Osteocyte (in vitro differentiated cells): ENCODE measurements around the gene LRRC36. TPM values are rescaled to one million over a fixed set of nuclear protein-coding genes. Genes with fewer than 3 reads are reported as not detected.

Experiments used
- DNase-seq: peaks from one replicate; pipeline ENCODE4 v3.0.0; 2021; ENCODE audit warnings: mixed read lengths; ENCODE audit not compliant: unreplicated experiment; ENCODE audit errors: extremely low spot score
- H3K27ac Mint-ChIP-seq: one replicate; pipeline ENCODE4 v1.8.0; 2021; ENCODE audit warnings: mild to moderate bottlenecking, mixed read lengths; ENCODE audit not compliant: unreplicated experiment
- H3K27me3 Mint-ChIP-seq: one replicate; pipeline ENCODE4 v1.8.0; 2021; ENCODE audit warnings: mixed read lengths; ENCODE audit not compliant: unreplicated experiment
- H3K36me3 Mint-ChIP-seq: one replicate; pipeline ENCODE4 v1.8.0; 2021; ENCODE audit warnings: mixed read lengths; ENCODE audit not compliant: unreplicated experiment
- H3K4me1 Mint-ChIP-seq: one replicate; pipeline ENCODE4 v1.8.0; 2021; ENCODE audit warnings: mixed read lengths; ENCODE audit not compliant: unreplicated experiment
- H3K4me3 Mint-ChIP-seq: one replicate; pipeline ENCODE4 v1.8.0; 2021; ENCODE audit warnings: mild to moderate bottlenecking, moderate library complexity, mixed read lengths; ENCODE audit not compliant: unreplicated experiment
- H3K9me3 Mint-ChIP-seq: one replicate; pipeline ENCODE4 v1.8.0; 2021; ENCODE audit warnings: mixed read lengths; ENCODE audit not compliant: unreplicated experiment
- total RNA-seq: library from RNA; stranded (reverse); gene quantifications from 2 replicates; pipeline ENCODE4 v1.2.1, GENCODE V29; 2021
- TF ChIP-seq, protein P1 (sequence below): fragments of 200-600 bp; sonication (generic); IDR thresholded peaks from 2 replicates; pipeline ENCODE4 v1.5.0; 2021; ENCODE audit warnings: antibody characterized with exemption, mild to moderate bottlenecking, moderate library complexity

Gene LRRC36
- total RNA-seq, 1 donor from 2014 or later: not detected

GRCh38 chr16:67415872-67416793, 89.5 kb downstream of the LRRC36 start, which contains the start of gene ZDHHC1:
Gene ZDHHC1, minus strand, starts transcription at chr16:67416477. Its CDS starts 8,702 bp downstream, at chr16:67407775.
- peak; percentile 94 for DNase-seq
- no peaks in the 10 kb centered on the region for H3K9me3 Mint-ChIP-seq
- peak within 1 kb of the TSS; percentile 87 for H3K27ac Mint-ChIP-seq
- no peaks in the 10 kb centered on the region for H3K36me3 Mint-ChIP-seq
- H3K27me3 Mint-ChIP-seq: no peaks in the 10 kb centered on the region
- TF ChIP-seq, protein P1, sequence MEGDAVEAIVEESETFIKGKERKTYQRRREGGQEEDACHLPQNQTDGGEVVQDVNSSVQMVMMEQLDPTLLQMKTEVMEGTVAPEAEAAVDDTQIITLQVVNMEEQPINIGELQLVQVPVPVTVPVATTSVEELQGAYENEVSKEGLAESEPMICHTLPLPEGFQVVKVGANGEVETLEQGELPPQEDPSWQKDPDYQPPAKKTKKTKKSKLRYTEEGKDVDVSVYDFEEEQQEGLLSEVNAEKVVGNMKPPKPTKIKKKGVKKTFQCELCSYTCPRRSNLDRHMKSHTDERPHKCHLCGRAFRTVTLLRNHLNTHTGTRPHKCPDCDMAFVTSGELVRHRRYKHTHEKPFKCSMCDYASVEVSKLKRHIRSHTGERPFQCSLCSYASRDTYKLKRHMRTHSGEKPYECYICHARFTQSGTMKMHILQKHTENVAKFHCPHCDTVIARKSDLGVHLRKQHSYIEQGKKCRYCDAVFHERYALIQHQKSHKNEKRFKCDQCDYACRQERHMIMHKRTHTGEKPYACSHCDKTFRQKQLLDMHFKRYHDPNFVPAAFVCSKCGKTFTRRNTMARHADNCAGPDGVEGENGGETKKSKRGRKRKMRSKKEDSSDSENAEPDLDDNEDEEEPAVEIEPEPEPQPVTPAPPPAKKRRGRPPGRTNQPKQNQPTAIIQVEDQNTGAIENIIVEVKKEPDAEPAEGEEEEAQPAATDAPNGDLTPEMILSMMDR: peak; percentile 67
- peaks cover 16% of the 10 kb centered on the region for H3K4me1 Mint-ChIP-seq
- H3K4me3 Mint-ChIP-seq: peak within 1 kb of the TSS; percentile 81

DNA sequence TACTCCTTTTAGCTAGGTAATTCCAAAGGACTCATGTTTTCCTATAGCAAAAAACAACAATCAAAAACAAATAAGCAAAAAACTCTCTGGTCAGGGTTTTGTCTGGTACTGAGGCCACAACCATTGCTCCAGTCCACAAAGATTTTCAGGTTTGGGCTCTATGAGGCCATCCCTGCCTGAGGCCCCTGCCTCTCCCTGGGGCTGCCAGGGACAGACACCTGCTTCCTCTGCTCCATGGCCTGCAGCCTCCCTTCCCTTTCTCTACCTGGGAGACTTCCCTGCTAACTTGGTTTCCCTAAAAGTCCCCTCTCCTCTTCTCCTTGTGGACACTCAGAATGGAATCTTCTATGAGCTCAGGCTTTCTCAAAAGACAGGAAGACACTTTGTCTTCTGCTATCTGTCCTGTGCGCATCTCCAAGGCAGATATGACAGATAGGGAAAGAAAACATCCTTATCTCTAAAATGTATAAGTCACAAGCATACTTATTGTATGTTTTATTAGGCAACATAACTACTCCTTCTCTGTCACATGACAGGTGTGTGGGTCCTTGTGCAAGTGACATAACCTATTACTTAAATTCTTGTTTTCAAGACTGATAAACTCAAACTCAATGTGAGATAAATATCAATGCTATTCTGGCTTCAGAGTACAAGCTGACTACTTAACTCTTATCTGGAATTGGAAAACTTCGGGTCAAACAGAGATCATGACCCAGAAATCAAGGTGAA, 90.9 kb downstream of the LRRC36 start:
- Mint-ChIP-seq H3K4me3 (no peak overlapping the region), H3K27me3 (no peaks in the 10 kb centered on the region), H3K36me3 (no peaks in the 10 kb centered on the region), H3K4me1 (peaks cover 14% of the 10 kb centered on the region), H3K9me3 (no peaks in the 10 kb centered on the region), H3K27ac (no peak overlapping the region)
- DNase-seq: no peak
- TF ChIP-seq, protein P1: no peak

- H3K36me3 Mint-ChIP-seq: no peaks in the 10 kb centered on the region
- H3K9me3 Mint-ChIP-seq: no peaks in the 10 kb centered on the region
- H3K27me3 Mint-ChIP-seq: peaks cover 5% of the 10 kb centered on the region
- no peak overlapping the region for H3K4me3 Mint-ChIP-seq
- no peak overlapping the region for H3K27ac Mint-ChIP-seq
- H3K4me1 Mint-ChIP-seq: peaks cover 22% of the 10 kb centered on the region
- DNase-seq: no peak
- TF ChIP-seq, protein P1: no peak
Observed at GRCh38 chr16:67419502-67419901, 92.9 kb downstream of the LRRC36 start.

DNA sequence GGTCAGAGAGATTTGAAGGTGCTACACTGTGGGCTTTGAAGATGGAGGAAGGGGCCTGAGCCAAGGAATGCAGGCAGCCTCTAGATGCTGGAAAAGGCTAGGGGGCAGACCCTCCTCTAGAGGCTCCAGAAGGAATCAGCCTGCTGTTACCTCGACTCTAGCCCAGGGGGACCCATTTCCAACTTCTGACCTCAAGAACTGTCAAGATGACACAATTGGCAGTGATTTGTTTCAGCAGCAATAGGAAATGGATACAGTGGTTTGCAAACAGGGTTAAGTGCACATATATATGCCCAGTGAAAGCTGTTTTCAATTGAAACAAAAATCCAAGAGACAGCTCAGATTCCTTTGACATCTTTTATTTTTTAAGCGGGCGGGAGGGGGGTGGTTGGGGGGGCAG, 93.3 kb downstream of the LRRC36 start:
- Mint-ChIP-seq H3K9me3 (no peaks in the 10 kb centered on the region), H3K27ac (no peak overlapping the region), H3K4me3 (no peak overlapping the region), H3K27me3 (peaks cover 5% of the 10 kb centered on the region), H3K36me3 (no peaks in the 10 kb centered on the region), H3K4me1 (peaks cover 27% of the 10 kb centered on the region)
- TF ChIP-seq, protein P1: no peak
- no peak for DNase-seq

DNA sequence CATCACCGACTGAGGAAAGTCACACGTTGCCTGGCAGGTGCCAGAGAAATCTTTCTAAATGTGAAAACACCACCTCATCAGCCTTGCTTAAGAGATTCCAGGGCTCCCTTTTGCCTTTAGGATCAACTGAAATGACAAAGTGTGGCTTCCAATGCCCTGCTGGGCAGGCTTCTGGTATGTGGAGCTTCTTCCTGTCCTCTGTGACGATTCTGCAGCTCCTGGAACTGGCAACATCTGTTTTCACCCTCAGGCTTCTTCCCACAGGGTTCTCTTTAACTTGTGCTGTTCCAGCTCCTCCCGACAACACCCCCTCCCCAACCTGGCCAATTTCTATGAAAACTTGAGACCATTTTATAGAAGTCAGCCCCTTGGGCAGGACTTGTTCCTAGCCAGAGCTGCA, 94.4 kb downstream of the LRRC36 start:
- Mint-ChIP-seq H3K9me3 (no peaks in the 10 kb centered on the region), H3K4me1 (peaks cover 30% of the 10 kb centered on the region), H3K27ac (no peak overlapping the region), H3K4me3 (no peak overlapping the region), H3K36me3 (no peaks in the 10 kb centered on the region), H3K27me3 (peaks cover 5% of the 10 kb centered on the region)
- no peak for DNase-seq
- TF ChIP-seq, protein P1: no peak
